ENCODE measurements around the gene LRRC45.
A peak's percentile ranks its signal among the peaks of the same experiment; 100 is the strongest.

The LRRC45 gene

DNA sequence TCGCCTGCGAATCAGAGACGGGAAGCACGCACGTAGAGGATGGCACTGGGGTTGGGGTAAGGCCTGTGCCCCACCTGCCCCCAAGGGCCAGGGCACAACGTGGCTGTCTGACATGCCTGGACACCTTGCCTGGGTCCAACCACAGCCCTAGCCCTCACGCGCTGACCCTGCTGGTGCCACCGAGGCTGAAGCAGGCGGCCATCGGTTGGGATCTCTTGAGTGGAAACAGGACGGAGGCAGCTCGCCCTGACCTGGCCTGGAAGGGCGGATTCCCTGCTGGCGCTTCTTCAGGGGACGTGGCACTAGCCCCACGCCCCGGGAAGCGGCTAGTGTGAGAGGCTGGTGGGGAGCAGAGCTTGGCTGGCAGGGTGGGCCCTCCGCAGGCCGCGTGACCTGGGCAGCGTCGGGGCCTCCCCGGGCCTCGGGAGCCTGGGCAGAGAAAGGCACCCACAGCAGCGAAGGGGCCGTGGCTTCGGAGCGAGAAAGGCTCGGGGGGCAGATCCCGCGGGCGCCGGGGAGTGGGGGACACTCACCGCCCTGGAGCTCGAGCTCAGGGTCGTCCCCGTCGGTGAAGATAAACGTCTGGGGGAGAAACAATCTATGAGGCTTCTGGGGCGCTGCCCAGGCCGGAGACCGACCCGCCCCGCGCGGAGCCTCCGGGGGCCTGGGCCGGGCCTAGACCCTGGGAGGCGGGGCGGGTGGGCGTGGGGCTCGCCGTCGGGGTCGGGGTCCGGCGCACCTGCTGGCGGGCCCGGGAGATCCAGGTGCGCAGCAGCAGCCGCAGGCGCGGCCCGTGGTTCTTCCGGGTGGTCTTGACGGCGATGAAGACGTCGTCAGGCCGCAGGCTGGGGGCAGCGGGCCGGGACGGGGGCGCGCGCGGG lies 27.9 kb downstream of the LRRC45 start:
- DNase-seq (ENCODE audit: low read depth in 2 of 2), result no peak

- DNase-seq (ENCODE audit: low read depth in 2 of 2), result peak; percentile 63 to 75
Measured at GRCh38 chr17:82051776-82052637, 28.9 kb downstream of the LRRC45 start, which contains the start of the genes GPS1 and RFNG. GPS1 (plus strand) TSS chr17:82051898; CDS start chr17:82051932, 34 bp downstream. RFNG (minus strand) TSS chr17:82051811; CDS start chr17:82051766, 45 bp downstream.

- no peak for DNase-seq (ENCODE audit: low read depth in 2 of 2)
Measured at GRCh38 chr17:82052638-82053059, 29.5 kb downstream of the LRRC45 start.

DNA sequence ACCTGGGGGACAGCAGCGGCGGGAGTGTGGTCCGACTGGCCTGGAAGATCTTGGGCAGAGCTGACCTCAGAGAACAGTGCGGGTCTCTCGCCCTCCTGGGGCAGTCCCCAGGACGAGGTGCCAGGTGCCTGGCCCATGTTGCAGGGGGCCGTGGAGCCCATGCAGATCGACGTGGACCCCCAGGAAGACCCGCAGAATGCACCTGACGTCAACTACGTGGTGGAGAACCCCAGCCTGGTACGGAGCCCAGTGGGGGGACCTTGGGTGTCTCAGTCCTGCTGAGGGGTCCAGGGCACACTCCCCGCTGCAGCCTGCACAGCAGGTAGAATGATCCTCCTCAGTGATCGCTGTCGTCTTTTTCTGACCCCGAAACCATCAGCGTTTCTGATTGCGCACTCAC lies 30.0 kb downstream of the LRRC45 start:
- no peak for DNase-seq (ENCODE audit: low read depth in 2 of 2)

- no peak for DNase-seq (ENCODE audit: low read depth in 2 of 2)
Measured at GRCh38 chr17:82053556-82054263, 30.6 kb downstream of the LRRC45 start.

DNA sequence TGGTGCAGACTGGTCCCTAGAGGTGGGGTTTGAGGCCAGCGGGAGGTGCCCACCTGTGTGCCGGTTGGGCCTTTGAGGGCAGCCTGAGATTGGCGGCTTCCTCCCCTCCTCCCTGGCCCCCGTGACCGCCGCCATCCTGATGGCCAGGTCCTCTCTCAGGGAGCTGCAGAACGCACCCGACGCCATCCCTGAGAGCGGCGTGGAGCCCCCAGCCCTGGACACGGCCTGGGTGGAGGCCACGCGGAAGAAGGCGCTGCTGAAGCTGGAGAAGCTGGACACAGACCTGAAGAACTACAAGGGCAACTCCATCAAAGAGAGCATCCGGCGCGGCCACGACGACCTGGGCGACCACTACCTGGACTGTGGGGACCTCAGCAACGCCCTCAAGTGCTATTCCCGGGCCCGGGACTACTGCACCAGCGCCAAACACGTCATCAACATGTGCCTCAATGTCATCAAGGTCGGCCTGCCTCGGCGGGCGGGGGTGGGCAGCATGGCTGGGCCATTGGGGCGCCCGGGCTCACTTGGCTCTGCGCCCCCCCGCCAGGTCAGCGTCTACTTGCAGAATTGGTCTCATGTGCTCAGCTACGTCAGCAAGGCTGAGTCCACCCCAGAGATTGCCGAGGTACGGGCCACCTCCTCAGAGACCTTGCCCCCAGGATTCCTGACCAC lies 31.4 kb downstream of the LRRC45 start:
- DNase-seq (ENCODE audit: low read depth in 2 of 2), result no peak

DNA sequence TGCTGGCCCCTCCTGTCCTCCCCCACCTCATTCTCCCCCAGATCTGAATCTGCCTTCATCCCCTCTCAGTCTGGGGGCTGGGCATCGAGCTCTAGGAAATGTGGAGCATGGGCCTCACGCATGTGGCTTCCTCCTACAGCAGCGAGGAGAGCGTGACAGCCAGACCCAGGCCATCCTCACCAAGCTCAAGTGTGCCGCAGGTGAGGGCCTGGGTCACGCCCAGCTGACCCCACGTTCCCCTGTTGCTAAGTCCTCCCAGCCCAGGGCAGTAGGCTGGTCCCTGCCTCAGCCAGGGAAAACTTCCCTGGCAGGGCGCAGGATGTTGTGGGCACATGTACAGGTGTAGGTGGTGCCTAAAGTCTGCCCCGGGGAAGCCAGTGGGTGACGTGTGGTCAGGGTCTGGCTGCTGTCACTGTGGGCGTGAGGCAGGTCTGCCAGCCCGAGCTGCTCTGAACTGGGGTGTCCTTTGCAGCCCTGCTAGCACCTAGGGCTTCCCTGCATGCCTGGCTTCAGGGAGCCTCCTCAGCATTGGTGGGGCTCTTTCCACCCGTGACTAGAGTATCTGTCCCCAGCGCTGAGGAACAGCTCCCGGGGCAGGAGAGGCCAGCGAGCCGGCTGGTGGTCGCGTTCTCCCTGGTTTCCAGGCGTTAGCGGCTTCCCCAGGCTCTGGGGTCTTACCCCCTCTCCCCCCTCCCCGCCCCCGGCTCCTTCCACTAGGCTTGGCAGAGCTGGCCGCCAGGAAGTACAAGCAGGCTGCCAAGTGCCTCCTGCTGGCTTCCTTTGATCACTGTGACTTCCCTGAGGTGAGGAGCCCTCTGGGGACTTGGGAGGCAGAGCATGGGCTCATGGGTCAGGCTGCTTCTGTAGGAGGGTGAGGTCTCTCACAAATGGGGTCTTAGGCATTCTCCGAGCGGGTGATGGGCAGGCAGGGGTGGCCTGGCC lies 32.2 kb downstream of the LRRC45 start:
- no peak for DNase-seq (ENCODE audit: low read depth in 2 of 2)

- no peak for DNase-seq (ENCODE audit: low read depth in 2 of 2)
Measured at GRCh38 chr17:82055965-82056728, 33.0 kb downstream of the LRRC45 start.

DNA sequence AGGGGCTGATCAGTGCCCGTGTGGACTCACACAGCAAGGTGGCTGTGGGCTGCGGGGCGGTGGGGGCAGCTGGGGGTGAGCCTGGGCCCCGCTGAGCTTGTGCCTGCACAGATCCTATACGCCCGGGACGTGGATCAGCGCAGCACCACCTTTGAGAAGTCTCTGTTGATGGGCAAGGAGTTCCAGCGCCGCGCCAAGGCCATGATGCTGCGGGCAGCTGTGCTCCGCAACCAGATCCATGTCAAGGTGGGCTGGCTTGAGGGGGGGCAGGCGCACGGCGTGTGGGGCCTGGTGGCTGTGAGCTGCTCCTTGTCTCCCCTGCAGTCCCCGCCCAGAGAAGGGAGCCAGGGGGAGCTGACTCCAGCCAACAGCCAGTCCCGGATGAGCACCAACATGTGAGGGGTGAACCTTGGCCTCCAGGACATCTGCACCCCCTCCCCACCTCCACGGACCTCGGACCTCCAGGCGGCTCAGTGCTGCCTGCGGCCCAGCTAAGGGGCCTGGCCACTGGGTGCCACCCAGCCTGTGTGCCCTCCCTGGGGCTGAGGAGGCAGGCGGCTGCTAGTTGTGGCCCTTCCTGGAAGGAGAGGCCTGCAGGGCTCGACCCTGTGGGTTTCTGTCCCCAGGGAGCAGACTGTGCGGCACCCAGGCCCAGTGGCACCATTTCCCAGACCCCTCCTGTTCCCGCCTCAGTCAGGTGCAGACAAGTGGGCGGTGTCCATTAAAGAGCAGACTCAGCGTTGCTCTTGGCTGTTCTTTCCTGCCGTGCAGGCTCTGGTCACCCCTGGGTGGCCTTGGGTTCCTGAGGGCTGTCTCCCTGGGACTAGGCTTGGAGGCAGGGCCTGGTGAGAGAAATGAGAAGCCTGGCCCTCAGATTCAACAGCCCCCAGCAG lies 33.9 kb downstream of the LRRC45 start:
- no peak for DNase-seq (ENCODE audit: low read depth in 2 of 2)

GRCh38 chr17:82058230-82058854 lies 35.2 kb downstream of the LRRC45 start:
- DNase-seq (ENCODE audit: low read depth in 2 of 2), result no peak

DNA sequence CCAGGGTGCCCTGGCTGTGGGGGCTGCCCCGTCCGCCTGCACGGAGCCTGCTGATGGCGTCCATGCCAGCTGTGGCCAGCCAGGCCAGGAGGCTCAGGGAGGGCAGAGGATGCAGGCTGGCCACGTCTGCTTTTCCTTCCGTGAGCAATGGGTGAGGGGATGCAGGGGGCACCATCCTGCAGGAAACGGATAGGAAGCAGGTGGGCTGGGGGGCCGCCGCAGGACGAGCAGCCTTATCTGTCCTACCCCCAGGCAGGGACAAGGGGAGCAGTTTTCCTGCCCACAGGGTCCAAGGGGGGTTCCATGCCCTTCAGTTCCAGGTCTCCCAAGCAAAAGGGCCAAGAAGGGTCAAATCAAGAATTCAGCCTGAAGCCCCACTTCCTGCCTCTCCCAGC lies 35.7 kb downstream of the LRRC45 start:
- no peak for DNase-seq (ENCODE audit: low read depth in 2 of 2)

DNA sequence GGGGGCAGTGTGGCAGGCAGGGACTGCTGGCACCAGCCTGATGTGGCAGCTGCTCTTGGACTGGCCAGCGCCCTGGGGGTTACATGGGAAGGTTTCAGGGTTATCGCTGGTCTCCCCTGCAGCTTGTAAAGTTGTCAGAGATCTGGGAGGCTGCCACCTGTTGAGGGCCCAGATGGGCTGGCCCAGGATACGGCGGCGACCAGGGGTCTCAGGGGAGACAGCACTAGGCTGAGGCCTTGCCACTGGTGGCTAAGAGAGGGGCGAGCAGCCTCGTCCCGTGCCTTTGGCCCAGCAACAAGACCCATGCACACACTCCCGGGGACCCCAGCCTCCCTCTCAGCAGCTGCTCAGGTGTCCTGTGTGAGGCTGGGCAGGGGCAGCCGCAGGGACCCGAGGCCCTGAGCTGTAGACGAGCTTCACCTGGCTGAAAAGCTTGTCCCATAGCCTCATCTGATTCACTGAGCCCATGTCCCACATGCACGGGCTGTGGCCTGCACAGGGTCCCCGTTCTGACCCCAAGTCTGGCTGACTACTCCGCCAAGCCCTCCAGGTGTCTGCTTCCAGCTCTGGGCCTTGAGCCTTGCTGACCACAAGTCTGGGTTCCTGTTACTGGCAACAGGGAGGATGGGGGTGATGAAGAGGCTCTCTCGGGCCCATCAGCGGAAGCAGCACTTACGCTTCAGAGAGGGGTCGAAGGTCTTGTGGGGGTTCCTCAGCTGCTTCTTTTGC lies 36.3 kb downstream of the LRRC45 start:
- DNase-seq (ENCODE audit: low read depth in 2 of 2), result no peak

- DNase-seq (ENCODE audit: low read depth in 2 of 2), result no peak
Measured at GRCh38 chr17:82060001-82060380, 36.9 kb downstream of the LRRC45 start.

DNA sequence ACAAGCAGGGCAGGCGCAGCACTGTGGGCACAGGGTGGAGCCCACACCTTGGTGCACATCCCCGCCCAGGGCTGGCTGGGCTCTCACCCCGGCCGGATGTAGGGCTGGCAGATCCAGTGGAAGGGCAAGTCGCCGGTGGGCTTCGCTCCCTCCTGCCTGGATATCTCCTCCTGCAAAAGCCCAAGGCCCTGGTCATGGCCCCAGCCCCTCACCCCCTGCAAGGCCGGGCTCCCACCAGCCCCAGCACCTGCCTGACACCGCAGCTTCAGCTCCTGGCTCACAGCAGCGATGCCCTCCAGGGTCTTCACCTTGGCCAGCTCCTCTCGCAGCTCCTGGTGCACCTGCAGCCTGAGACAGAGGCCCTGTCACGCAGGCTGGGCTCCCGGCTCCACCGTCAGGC lies 37.5 kb downstream of the LRRC45 start:
- no peak for DNase-seq (ENCODE audit: low read depth in 2 of 2)

- no peak for DNase-seq (ENCODE audit: low read depth in 2 of 2)
Measured at GRCh38 chr17:82061047-82061925, 38.2 kb downstream of the LRRC45 start.

Measured in stimulated activated CD8-positive, alpha-beta memory T cell treated with anti-CD3 and anti-CD28 coated beads, Interleukin-2, amount 100 ng/mL, for 1 hour (primary cell).